ENCODE data around the gene C3orf62.
A peak's percentile ranks its signal among the peaks of the same experiment; 100 is the strongest.
"Not testable (repeated sequence)": the region's sequence is repeated elsewhere in the genome, so short reads cannot be mapped to it uniquely, and the experiment has no call there.

Gene C3orf62

GRCh38 chr3:49255718-49256511, 21.1 kb downstream of the C3orf62 start:
- no peak overlapping the region for H3K27ac ChIP-seq (ENCODE audit: insufficient read depth in 1 of 2, low read depth in 1 of 2, low read length in 2 of 2, poor library complexity in 1 of 2, severe bottlenecking in 2 of 2)
- no peak overlapping the region for H3K4me3 ChIP-seq (ENCODE audit: control insufficient read depth in 1 of 7, extremely low read depth in 1 of 7, insufficient read depth in 4 of 7, low read depth in 2 of 7, low read length in 6 of 7)
- ChIA-PET CTCF (interaction anchor here (1.5 to 1.6 kb wide), 2 partner anchors 16 to 85 kb away, joined by 7 read pairs; partner anchors contain the start of gene KLHDC8B), POLR2A (interaction anchor here (0.6 to 0.8 kb wide), 2 partner anchors 22 to 28 kb away, joined by 3 to 6 read pairs; no protein-coding TSS in a partner anchor)
- H3K36me3 ChIP-seq (ENCODE audit: control insufficient read depth in 4 of 4, insufficient read depth in 4 of 4, low read length in 3 of 4) = no peaks in the 10 kb centered on the region
- WGBS (ENCODE audit: insufficient coverage) = 79% methylated on average over 6 of the region's 6 CpGs
- no peaks in the 10 kb centered on the region for H3K9me3 ChIP-seq (ENCODE audit: control extremely low read depth in 1 of 5, control insufficient read depth in 4 of 5, insufficient read depth in 2 of 5, low read depth in 1 of 5, low read length in 4 of 5)
- H3K4me1 ChIP-seq (ENCODE audit: control extremely low read depth in 1 of 4, control insufficient read depth in 4 of 4, insufficient read depth in 4 of 4, low read length in 3 of 4) = peaks cover 0 to 16% (median 8%) of the 10 kb centered on the region in 4 experiments
- no peak for DNase-seq
- H3K27me3 ChIP-seq (replicated peaks in 2 of 5; ENCODE audit: control insufficient read depth in 4 of 5, insufficient read depth in 5 of 5, low read length in 4 of 5) = no peaks in the 10 kb centered on the region

- ChIA-PET CTCF (interaction anchor here (0.6 to 1.6 kb wide), 4 partner anchors 16 to 316 kb away, joined by 3 to 7 read pairs (median 6); partner anchors contain the start of gene KLHDC8B), POLR2A (interaction anchor here (0.6 to 0.8 kb wide), 2 partner anchors 21 to 29 kb away, joined by 3 to 6 read pairs; no protein-coding TSS in a partner anchor)
- no CpG with 5 or more reads among the region's 1 CpG for WGBS (ENCODE audit: insufficient coverage)
Measured at GRCh38 chr3:49255112-49255511, 21.9 kb downstream of the C3orf62 start.

GRCh38 chr3:49253512-49253911, 23.5 kb downstream of the C3orf62 start:
- DNase-seq = no peak
- Histone ChIP-seq H3K27me3 (replicated peaks in 2 of 5; ENCODE audit: control insufficient read depth in 4 of 5, insufficient read depth in 5 of 5, low read length in 4 of 5) (no peaks in the 10 kb centered on the region), H3K27ac (ENCODE audit: insufficient read depth in 1 of 2, low read depth in 1 of 2, low read length in 2 of 2, poor library complexity in 1 of 2, severe bottlenecking in 2 of 2) (no peak overlapping the region), H3K4me1 (ENCODE audit: control extremely low read depth in 1 of 4, control insufficient read depth in 4 of 4, insufficient read depth in 4 of 4, low read length in 3 of 4) (peaks cover 0 to 16% (median 11%) of the 10 kb centered on the region in 4 experiments), H3K4me3 (ENCODE audit: control insufficient read depth in 1 of 7, extremely low read depth in 1 of 7, insufficient read depth in 4 of 7, low read depth in 2 of 7, low read length in 6 of 7) (no peak overlapping the region), H3K36me3 (ENCODE audit: control insufficient read depth in 4 of 4, insufficient read depth in 4 of 4, low read length in 3 of 4) (no peaks in the 10 kb centered on the region), H3K9me3 (ENCODE audit: control extremely low read depth in 1 of 5, control insufficient read depth in 4 of 5, insufficient read depth in 2 of 5, low read depth in 1 of 5, low read length in 4 of 5) (no peaks in the 10 kb centered on the region)
- CTCF ChIA-PET = interaction anchor here (0.6 to 1.5 kb wide), 3 partner anchors 14 to 144 kb away, joined by 3 read pairs; no protein-coding TSS in a partner anchor
- POLR2A ChIA-PET = no interaction called here
- 100% methylated on average over 1 of the region's 3 CpGs for WGBS (ENCODE audit: insufficient coverage)

More at GRCh38 chr3:49255112-49255511, 21.9 kb downstream of the C3orf62 start:
- peak in 2 of 3 donors; percentile 71 to 78 for DNase-seq
- Histone ChIP-seq H3K4me3 (ENCODE audit: control insufficient read depth in 1 of 7, extremely low read depth in 1 of 7, insufficient read depth in 4 of 7, low read depth in 2 of 7, low read length in 6 of 7) (no peak overlapping the region), H3K27ac (ENCODE audit: insufficient read depth in 1 of 2, low read depth in 1 of 2, low read length in 2 of 2, poor library complexity in 1 of 2, severe bottlenecking in 2 of 2) (no peak overlapping the region), H3K36me3 (ENCODE audit: control insufficient read depth in 4 of 4, insufficient read depth in 4 of 4, low read length in 3 of 4) (no peaks in the 10 kb centered on the region), H3K27me3 (replicated peaks in 2 of 5; ENCODE audit: control insufficient read depth in 4 of 5, insufficient read depth in 5 of 5, low read length in 4 of 5) (no peaks in the 10 kb centered on the region), H3K9me3 (ENCODE audit: control extremely low read depth in 1 of 5, control insufficient read depth in 4 of 5, insufficient read depth in 2 of 5, low read depth in 1 of 5, low read length in 4 of 5) (no peaks in the 10 kb centered on the region), H3K4me1 (ENCODE audit: control extremely low read depth in 1 of 4, control insufficient read depth in 4 of 4, insufficient read depth in 4 of 4, low read length in 3 of 4) (peaks cover 0 to 16% (median 8%) of the 10 kb centered on the region in 4 experiments)

- Histone ChIP-seq H3K4me3 (ENCODE audit: control insufficient read depth in 1 of 7, extremely low read depth in 1 of 7, insufficient read depth in 4 of 7, low read depth in 2 of 7, low read length in 6 of 7) (no peak overlapping the region), H3K9me3 (ENCODE audit: control extremely low read depth in 1 of 5, control insufficient read depth in 4 of 5, insufficient read depth in 2 of 5, low read depth in 1 of 5, low read length in 4 of 5) (no peaks in the 10 kb centered on the region), H3K27ac (ENCODE audit: insufficient read depth in 1 of 2, low read depth in 1 of 2, low read length in 2 of 2, poor library complexity in 1 of 2, severe bottlenecking in 2 of 2) (no peak overlapping the region), H3K36me3 (ENCODE audit: control insufficient read depth in 4 of 4, insufficient read depth in 4 of 4, low read length in 3 of 4) (no peaks in the 10 kb centered on the region), H3K27me3 (replicated peaks in 2 of 5; ENCODE audit: control insufficient read depth in 4 of 5, insufficient read depth in 5 of 5, low read length in 4 of 5) (no peaks in the 10 kb centered on the region), H3K4me1 (ENCODE audit: control extremely low read depth in 1 of 4, control insufficient read depth in 4 of 4, insufficient read depth in 4 of 4, low read length in 3 of 4) (peaks cover 0 to 6% (median 1%) of the 10 kb centered on the region in 4 experiments)
- peak; percentile 21 to 71 (median 60) for DNase-seq
- ChIA-PET POLR2A (interaction anchor here (0.5 to 1.1 kb wide), 3 partner anchors 10 to 1460 kb away, joined by 3 to 5 read pairs (median 5); no protein-coding TSS in a partner anchor), CTCF (no interaction called here)
Measured at GRCh38 chr3:49248840-49249227, 28.2 kb downstream of the C3orf62 start.

GRCh38 chr3:49244581-49245205, 32.3 kb downstream of the C3orf62 start:
- CTCF ChIA-PET = no interaction called here
- peak in 1 of 3 donors; percentile 14 for DNase-seq

GRCh38 chr3:49240091-49240490, 36.9 kb downstream of the C3orf62 start:
- H3K36me3 ChIP-seq (ENCODE audit: control insufficient read depth in 4 of 4, insufficient read depth in 4 of 4, low read length in 3 of 4); H3K9me3 ChIP-seq (ENCODE audit: control extremely low read depth in 1 of 5, control insufficient read depth in 4 of 5, insufficient read depth in 2 of 5, low read depth in 1 of 5, low read length in 4 of 5); H3K27me3 ChIP-seq (replicated peaks in 2 of 5; ENCODE audit: control insufficient read depth in 4 of 5, insufficient read depth in 5 of 5, low read length in 4 of 5); H3K4me3 ChIP-seq (ENCODE audit: control insufficient read depth in 1 of 7, extremely low read depth in 1 of 7, insufficient read depth in 4 of 7, low read depth in 2 of 7, low read length in 6 of 7); DNase-seq; H3K27ac ChIP-seq (ENCODE audit: insufficient read depth in 1 of 2, low read depth in 1 of 2, low read length in 2 of 2, poor library complexity in 1 of 2, severe bottlenecking in 2 of 2): not testable (repeated sequence)
- ChIA-PET POLR2A (interaction anchor here (0.6 kb wide), 1 partner anchor 11 kb away, joined by 6 read pairs; no protein-coding TSS in a partner anchor), CTCF (interaction anchor here (1.1 kb wide), 1 partner anchor 13 kb away, joined by 3 read pairs; no protein-coding TSS in a partner anchor)
- WGBS (ENCODE audit: insufficient coverage) = 100% methylated on average over 9 of the region's 11 CpGs
- H3K4me1 ChIP-seq (ENCODE audit: control extremely low read depth in 1 of 4, control insufficient read depth in 4 of 4, insufficient read depth in 4 of 4, low read length in 3 of 4) = peaks cover 0 to 12% (median 7%) of the 10 kb centered on the region in 4 experiments

More at GRCh38 chr3:49244581-49245205, 32.3 kb downstream of the C3orf62 start:
- 92% methylated on average over 1 of the region's 1 CpG for WGBS (ENCODE audit: insufficient coverage)
- H3K36me3 ChIP-seq (ENCODE audit: control insufficient read depth in 4 of 4, insufficient read depth in 4 of 4, low read length in 3 of 4) = no peaks in the 10 kb centered on the region
- peaks cover 0 to 6% (median 1%) of the 10 kb centered on the region in 4 experiments for H3K4me1 ChIP-seq (ENCODE audit: control extremely low read depth in 1 of 4, control insufficient read depth in 4 of 4, insufficient read depth in 4 of 4, low read length in 3 of 4)
- H3K27ac ChIP-seq (ENCODE audit: insufficient read depth in 1 of 2, low read depth in 1 of 2, low read length in 2 of 2, poor library complexity in 1 of 2, severe bottlenecking in 2 of 2) = no peak overlapping the region
- POLR2A ChIA-PET = no interaction called here
- no peaks in the 10 kb centered on the region for H3K27me3 ChIP-seq (replicated peaks in 2 of 5; ENCODE audit: control insufficient read depth in 4 of 5, insufficient read depth in 5 of 5, low read length in 4 of 5)
- no peak overlapping the region for H3K4me3 ChIP-seq (ENCODE audit: control insufficient read depth in 1 of 7, extremely low read depth in 1 of 7, insufficient read depth in 4 of 7, low read depth in 2 of 7, low read length in 6 of 7)
- H3K9me3 ChIP-seq (ENCODE audit: control extremely low read depth in 1 of 5, control insufficient read depth in 4 of 5, insufficient read depth in 2 of 5, low read depth in 1 of 5, low read length in 4 of 5) = no peaks in the 10 kb centered on the region
